Chondrocyte (in vitro differentiated cells): ENCODE measurements around the gene PAK5. TPM values are rescaled to one million over a fixed set of nuclear protein-coding genes. Genes with fewer than 3 reads are reported as not detected.

Experiments used
- DNase-seq: peaks from one replicate; pipeline ENCODE4 v3.0.0; 2021; ENCODE audit warnings: mixed read lengths, low spot score
- H3K27ac Mint-ChIP-seq: one replicate; pipeline ENCODE4 v1.8.0; 2021; ENCODE audit warnings: mild to moderate bottlenecking, moderate library complexity, mixed read lengths; ENCODE audit not compliant: unreplicated experiment
- H3K27me3 Mint-ChIP-seq: 2 replicates; pipeline ENCODE4 v1.8.0; 2021; ENCODE audit warnings: low read depth, mixed read lengths
- H3K36me3 Mint-ChIP-seq: 2 replicates; pipeline ENCODE4 v1.8.0; 2021; ENCODE audit warnings: low read depth, mixed read lengths
- H3K4me1 Mint-ChIP-seq: 2 replicates; pipeline ENCODE4 v1.8.0; 2021; ENCODE audit warnings: low read depth, mild to moderate bottlenecking, mixed read lengths
- H3K4me3 Mint-ChIP-seq: one replicate; pipeline ENCODE4 v1.8.0; 2021; ENCODE audit warnings: mild to moderate bottlenecking, moderate library complexity, mixed read lengths; ENCODE audit not compliant: unreplicated experiment
- H3K9me3 Mint-ChIP-seq: 2 replicates; pipeline ENCODE4 v1.8.0; 2021; ENCODE audit warnings: low read depth, mixed read lengths
- CTCF ChIP-seq: fragments of 200-600 bp; sonication (generic); IDR thresholded peaks from 2 replicates; pipeline ENCODE4 v1.5.0; 2021; ENCODE audit warnings: antibody characterized with exemption, mild to moderate bottlenecking, moderate library complexity
- total RNA-seq: library from RNA; stranded (reverse); gene quantifications from 3 replicates; pipeline ENCODE4 v1.2.1, GENCODE V29; 2021

The PAK5 gene
- total RNA-seq, 1 donor from 2014 or later, result not detected

DNA sequence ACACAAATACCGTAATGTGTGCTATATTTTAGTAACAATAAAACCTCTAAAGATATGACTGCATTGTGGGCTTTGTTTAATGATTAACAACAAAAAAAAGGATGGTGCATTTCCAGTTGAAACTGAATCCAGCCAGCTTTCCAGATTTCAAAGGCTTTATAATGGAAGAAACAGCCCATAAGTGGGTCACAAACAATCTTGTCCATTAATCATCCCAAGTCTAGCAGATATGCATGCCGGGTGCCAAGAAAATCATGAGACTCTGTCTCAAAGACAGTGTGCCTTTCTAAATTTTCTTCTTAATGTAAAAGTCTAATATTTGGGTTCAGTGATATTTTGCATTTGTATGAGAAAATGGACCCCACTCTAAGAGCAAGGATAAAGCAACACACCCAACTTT, 345.1 kb downstream of the PAK5 start:
- Mint-ChIP-seq H3K9me3 (peaks cover 3% of the 10 kb centered on the region), H3K27ac (no peak overlapping the region), H3K36me3 (peaks cover 1% of the 10 kb centered on the region)

GRCh38 chr20:9492067-9492466, 346.8 kb downstream of the PAK5 start:
- H3K4me3 Mint-ChIP-seq, result no peak overlapping the region
- H3K36me3 Mint-ChIP-seq, result peaks cover 1% of the 10 kb centered on the region
- peak overlapping the region; percentile 52 for H3K27ac Mint-ChIP-seq
- H3K9me3 Mint-ChIP-seq, result peaks cover 3% of the 10 kb centered on the region
- H3K4me1 Mint-ChIP-seq, result peaks cover 34% of the 10 kb centered on the region
- no peak for TF ChIP-seq CTCF
- DNase-seq, result no peak
- no peaks in the 10 kb centered on the region for H3K27me3 Mint-ChIP-seq

More for the DNA sequence above, 345.1 kb downstream of the PAK5 start:
- Mint-ChIP-seq H3K4me1 (peaks cover 27% of the 10 kb centered on the region), H3K27me3 (no peaks in the 10 kb centered on the region), H3K4me3 (no peak overlapping the region)
- no peak for TF ChIP-seq CTCF
- no peak for DNase-seq

- H3K27me3 Mint-ChIP-seq, result no peaks in the 10 kb centered on the region
- H3K36me3 Mint-ChIP-seq, result peaks cover 1% of the 10 kb centered on the region
- no peak overlapping the region for H3K4me3 Mint-ChIP-seq
- H3K27ac Mint-ChIP-seq, result no peak overlapping the region
- H3K4me1 Mint-ChIP-seq, result peaks cover 34% of the 10 kb centered on the region
- no peak for DNase-seq
- TF ChIP-seq CTCF, result no peak
- H3K9me3 Mint-ChIP-seq, result peaks cover 3% of the 10 kb centered on the region
Measured at GRCh38 chr20:9491324-9491723, 347.6 kb downstream of the PAK5 start.

DNA sequence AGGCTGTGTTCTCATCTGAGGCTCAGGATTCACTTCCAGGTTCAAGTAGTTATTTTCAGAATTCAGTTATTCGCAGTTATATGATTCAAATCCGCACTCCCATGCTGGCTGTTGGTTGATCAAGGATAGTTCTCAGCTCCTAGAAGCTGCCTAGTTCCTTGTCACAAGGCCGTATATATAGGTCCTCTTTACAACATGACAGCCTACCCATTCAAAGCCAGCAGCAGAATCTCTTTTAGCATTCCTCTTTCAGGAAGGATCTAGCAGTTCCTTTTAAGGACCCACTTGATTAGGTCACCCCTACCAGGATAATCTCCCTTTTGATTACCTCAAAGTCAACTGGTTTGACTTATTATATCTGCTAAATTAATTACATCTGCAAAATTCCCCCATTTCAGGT, 348.2 kb downstream of the PAK5 start:
- Mint-ChIP-seq H3K36me3 (peaks cover 1% of the 10 kb centered on the region), H3K27ac (no peak overlapping the region), H3K9me3 (no peaks in the 10 kb centered on the region), H3K27me3 (no peaks in the 10 kb centered on the region), H3K4me3 (no peak overlapping the region), H3K4me1 (peaks cover 34% of the 10 kb centered on the region)
- TF ChIP-seq CTCF, result no peak
- DNase-seq, result no peak

GRCh38 chr20:9490161-9490560, 348.7 kb downstream of the PAK5 start:
- no peak for TF ChIP-seq CTCF
- Mint-ChIP-seq H3K4me3 (no peak overlapping the region), H3K27ac (no peak overlapping the region), H3K4me1 (peaks cover 34% of the 10 kb centered on the region), H3K9me3 (no peaks in the 10 kb centered on the region), H3K27me3 (no peaks in the 10 kb centered on the region), H3K36me3 (no peaks in the 10 kb centered on the region)
- DNase-seq, result no peak
